HepG2 (cell line): ENCODE measurements around the gene ARL4D. TPM values are rescaled to one million over a fixed set of nuclear protein-coding genes. Genes with fewer than 3 reads are reported as not detected.

Source experiments
- FOXA3 ChIP-seq: IDR thresholded peaks from 2 replicates; pipeline ENCODE4 v1.6.1; 2016; ENCODE audit warnings: missing genetic modification reagents, missing compliant biosample characterization
- HNRNPLL ChIP-seq: fragments of 200-400 bp; formaldehyde crosslinking; IDR thresholded peaks from 2 replicates; pipeline ENCODE4 v1.6.1; 2017; ENCODE audit warnings: mild to moderate bottlenecking, low read depth, low read length; ENCODE audit not compliant: poor library complexity, severe bottlenecking
- KDM5B ChIP-seq: sonication (generic); formaldehyde crosslinking; IDR thresholded peaks from 2 replicates; pipeline ENCODE4 v1.4.0; 2020; ENCODE audit warnings: missing genetic modification reagents, mild to moderate bottlenecking, borderline replicate concordance
- MLLT10 ChIP-seq: sonication (generic); formaldehyde crosslinking; IDR thresholded peaks from 2 replicates; pipeline ENCODE4 v1.4.0; 2020; ENCODE audit warnings: missing genetic modification reagents
- POGZ ChIP-seq: sonication (generic); formaldehyde crosslinking; IDR thresholded peaks from 2 replicates; pipeline ENCODE4 v1.4.0; 2020; ENCODE audit warnings: mild to moderate bottlenecking, missing genetic modification reagents
- SALL2 ChIP-seq: sonication (generic); formaldehyde crosslinking; IDR thresholded peaks from 2 replicates; pipeline ENCODE4 v1.8.1; 2023; ENCODE audit warnings: mild to moderate bottlenecking, missing genetic modification reagents, inconsistent platforms
- SP140L ChIP-seq: sonication (generic); formaldehyde crosslinking; IDR thresholded peaks from 2 replicates; pipeline ENCODE4 v1.4.0; 2020; ENCODE audit warnings: missing genetic modification reagents, borderline replicate concordance
- SP2 ChIP-seq: sonication (generic); formaldehyde crosslinking; IDR thresholded peaks from 2 replicates; pipeline ENCODE4 v1.5.1; 2020; ENCODE audit warnings: mild to moderate bottlenecking, missing genetic modification reagents
- SUZ12 ChIP-seq: fragments of 150-350 bp; IDR thresholded peaks from 2 replicates; pipeline ENCODE4 v1.6.1; 2014; ENCODE audit warnings: low read depth, low read length
- THYN1 ChIP-seq: sonication (generic); formaldehyde crosslinking; IDR thresholded peaks from 2 replicates; pipeline ENCODE4 v1.8.1; 2023; ENCODE audit warnings: low read depth, mild to moderate bottlenecking, moderate library complexity, missing genetic modification reagents, borderline replicate concordance
- TOPORS ChIP-seq: sonication (generic); formaldehyde crosslinking; IDR thresholded peaks from 2 replicates; pipeline ENCODE4 v1.8.0; 2023; ENCODE audit warnings: mild to moderate bottlenecking, missing genetic modification reagents
- ZBTB7A ChIP-seq: sonication (generic); formaldehyde crosslinking; IDR thresholded peaks from 2 replicates; pipeline ENCODE4 v1.8.0; 2022; ENCODE audit warnings: mild to moderate bottlenecking, missing genetic modification reagents
- ZNF138 ChIP-seq: sonication (generic); formaldehyde crosslinking; IDR thresholded peaks from 2 replicates; pipeline ENCODE4 v1.5.0; 2020; ENCODE audit warnings: mild to moderate bottlenecking, low read depth, missing genetic modification reagents
- ZNF17 ChIP-seq: sonication (generic); formaldehyde crosslinking; IDR thresholded peaks from 2 replicates; pipeline ENCODE4 v1.5.0; 2020; ENCODE audit warnings: mild to moderate bottlenecking, missing genetic modification reagents
- ZNF20 ChIP-seq: sonication (generic); formaldehyde crosslinking; IDR thresholded peaks from 2 replicates; pipeline ENCODE4 v1.4.0; 2020; ENCODE audit warnings: mild to moderate bottlenecking, moderate library complexity, missing genetic modification reagents
- ZNF572 ChIP-seq: sonication (generic); formaldehyde crosslinking; IDR thresholded peaks from 2 replicates; pipeline ENCODE4 v1.5.1; 2020; ENCODE audit warnings: mild to moderate bottlenecking, missing genetic modification reagents
- ZNF781 ChIP-seq: sonication (generic); formaldehyde crosslinking; IDR thresholded peaks from 2 replicates; pipeline ENCODE4 v1.5.1; 2020; ENCODE audit warnings: borderline replicate concordance, mild to moderate bottlenecking, missing genetic modification reagents; ENCODE audit errors: not compliant biosample characterization
- polyA plus RNA-seq, 8 experiments: library from polyadenylated mRNA; depleted of rRNA in 3 of 8; stranded (reverse) in 7 of 8; unstranded in 1 of 8; fragments of >200 nt; fragmentation: Illumina TruSeq in 4 of 8; extraction: Trizol in 4 of 8; gene quantifications; 2 replicates each; pipeline versions ENCODE4 v1.2.1 to v1.2.3, GENCODE V29; 2011 to 2016; ENCODE audit warnings: low read depth in 4 of 8, missing spikeins in 1 of 8, mixed read lengths in 1 of 8; ENCODE audit not compliant: insufficient read depth in 1 of 8
- total RNA-seq, 5 experiments: library from RNA; depleted of rRNA; stranded (reverse); fragments of >200 nt; fragmentation: Illumina TruSeq; extraction: Trizol; gene quantifications; 2 replicates each; pipeline ENCODE4 v1.2.3, GENCODE V29; 2016; ENCODE audit warnings: low read depth in 1 of 5
- TF ChIP-seq, protein P1 (sequence below): sonication (generic); formaldehyde crosslinking; IDR thresholded peaks from 2 replicates; pipeline ENCODE4 v1.8.1; 2023; ENCODE audit warnings: missing genetic modification reagents, inconsistent platforms, borderline replicate concordance
- TF ChIP-seq, protein P2 (sequence below): sonication (generic); formaldehyde crosslinking; IDR thresholded peaks from 2 replicates; pipeline ENCODE4; 2020; ENCODE audit warnings: missing genetic modification reagents, mild to moderate bottlenecking, borderline replicate concordance
- TF ChIP-seq, protein P3 (sequence below): sonication (generic); formaldehyde crosslinking; IDR thresholded peaks from 2 replicates; pipeline ENCODE4 v1.5.0; 2020; ENCODE audit warnings: missing genetic modification reagents, mild to moderate bottlenecking, borderline replicate concordance
- TF ChIP-seq, protein P4 (sequence below): sonication (generic); formaldehyde crosslinking; IDR thresholded peaks from 2 replicates; pipeline ENCODE4 v1.5.0; 2020; ENCODE audit warnings: mild to moderate bottlenecking, missing genetic modification reagents
- TF ChIP-seq, protein P5 (sequence below): IDR thresholded peaks from 2 replicates; pipeline ENCODE4 v1.6.1; 2012; ENCODE audit warnings: low read depth, low read length, improper control_type of control experiment

The ARL4D gene
- total and polyA plus RNA-seq, 2 of the 13 experiments (the other 11 are each of a cell fraction or from before 2014, with no cell fraction given), result 9.0 to 25.9 TPM

DNA sequence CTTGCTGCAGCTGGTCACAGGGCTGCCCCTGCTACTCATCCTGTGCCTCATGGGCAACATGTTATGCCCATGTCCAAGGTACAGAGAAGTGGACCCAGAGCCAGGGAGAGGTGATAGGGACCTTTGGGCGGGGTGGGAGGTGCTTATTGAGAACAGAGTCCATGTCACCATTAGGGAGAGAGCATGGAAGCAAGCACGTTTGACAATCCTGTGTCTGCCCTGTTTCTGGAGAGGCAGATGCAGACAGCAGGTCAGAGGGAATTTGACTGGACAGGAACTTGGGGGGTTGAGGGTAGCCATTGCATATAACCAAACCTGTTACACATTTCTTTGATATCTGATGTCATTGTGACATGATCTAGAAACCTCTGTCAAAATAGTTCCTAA lies 14.3 kb upstream of the ARL4D start (continued):
- TF ChIP-seq, protein P1, sequence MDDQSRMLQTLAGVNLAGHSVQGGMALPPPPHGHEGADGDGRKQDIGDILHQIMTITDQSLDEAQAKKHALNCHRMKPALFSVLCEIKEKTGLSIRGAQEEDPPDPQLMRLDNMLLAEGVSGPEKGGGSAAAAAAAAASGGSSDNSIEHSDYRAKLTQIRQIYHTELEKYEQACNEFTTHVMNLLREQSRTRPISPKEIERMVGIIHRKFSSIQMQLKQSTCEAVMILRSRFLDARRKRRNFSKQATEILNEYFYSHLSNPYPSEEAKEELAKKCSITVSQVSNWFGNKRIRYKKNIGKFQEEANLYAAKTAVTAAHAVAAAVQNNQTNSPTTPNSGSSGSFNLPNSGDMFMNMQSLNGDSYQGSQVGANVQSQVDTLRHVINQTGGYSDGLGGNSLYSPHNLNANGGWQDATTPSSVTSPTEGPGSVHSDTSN (CRISPR knock-in tag), result no peak
- TF ChIP-seq HNRNPLL, result no peak
- TF ChIP-seq TOPORS, result no peak
- 0 out of 2 replicates have a peak, but pooled peaks have one; percentile 82 for TF ChIP-seq ZBTB7A (CRISPR knock-in tag)
- TF ChIP-seq SUZ12, result no peak
- TF ChIP-seq THYN1 (CRISPR knock-in tag), result no peak
- TF ChIP-seq MLLT10, result no peak
- no peak for TF ChIP-seq ZNF781 (CRISPR knock-in tag)
- TF ChIP-seq KDM5B (CRISPR knock-in tag), result no peak; the same call in 1 of the 2 replicates
- TF ChIP-seq, protein P2, sequence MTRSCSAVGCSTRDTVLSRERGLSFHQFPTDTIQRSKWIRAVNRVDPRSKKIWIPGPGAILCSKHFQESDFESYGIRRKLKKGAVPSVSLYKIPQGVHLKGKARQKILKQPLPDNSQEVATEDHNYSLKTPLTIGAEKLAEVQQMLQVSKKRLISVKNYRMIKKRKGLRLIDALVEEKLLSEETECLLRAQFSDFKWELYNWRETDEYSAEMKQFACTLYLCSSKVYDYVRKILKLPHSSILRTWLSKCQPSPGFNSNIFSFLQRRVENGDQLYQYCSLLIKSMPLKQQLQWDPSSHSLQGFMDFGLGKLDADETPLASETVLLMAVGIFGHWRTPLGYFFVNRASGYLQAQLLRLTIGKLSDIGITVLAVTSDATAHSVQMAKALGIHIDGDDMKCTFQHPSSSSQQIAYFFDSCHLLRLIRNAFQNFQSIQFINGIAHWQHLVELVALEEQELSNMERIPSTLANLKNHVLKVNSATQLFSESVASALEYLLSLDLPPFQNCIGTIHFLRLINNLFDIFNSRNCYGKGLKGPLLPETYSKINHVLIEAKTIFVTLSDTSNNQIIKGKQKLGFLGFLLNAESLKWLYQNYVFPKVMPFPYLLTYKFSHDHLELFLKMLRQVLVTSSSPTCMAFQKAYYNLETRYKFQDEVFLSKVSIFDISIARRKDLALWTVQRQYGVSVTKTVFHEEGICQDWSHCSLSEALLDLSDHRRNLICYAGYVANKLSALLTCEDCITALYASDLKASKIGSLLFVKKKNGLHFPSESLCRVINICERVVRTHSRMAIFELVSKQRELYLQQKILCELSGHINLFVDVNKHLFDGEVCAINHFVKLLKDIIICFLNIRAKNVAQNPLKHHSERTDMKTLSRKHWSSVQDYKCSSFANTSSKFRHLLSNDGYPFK (CRISPR knock-in tag), result no peak; the same call in 1 of the 2 replicates
- TF ChIP-seq POGZ, result peak; percentile 89
- TF ChIP-seq ZNF20 (CRISPR knock-in tag), result no peak
- TF ChIP-seq ZNF138 (CRISPR knock-in tag), result no peak
- peak; percentile 40; the same call in 1 of the 2 replicates for TF ChIP-seq ZNF572 (CRISPR knock-in tag)
- TF ChIP-seq, protein P3, sequence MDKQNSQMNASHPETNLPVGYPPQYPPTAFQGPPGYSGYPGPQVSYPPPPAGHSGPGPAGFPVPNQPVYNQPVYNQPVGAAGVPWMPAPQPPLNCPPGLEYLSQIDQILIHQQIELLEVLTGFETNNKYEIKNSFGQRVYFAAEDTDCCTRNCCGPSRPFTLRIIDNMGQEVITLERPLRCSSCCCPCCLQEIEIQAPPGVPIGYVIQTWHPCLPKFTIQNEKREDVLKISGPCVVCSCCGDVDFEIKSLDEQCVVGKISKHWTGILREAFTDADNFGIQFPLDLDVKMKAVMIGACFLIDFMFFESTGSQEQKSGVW, result no peak
- TF ChIP-seq FOXA3 (CRISPR knock-in tag), result peak; percentile 75
- TF ChIP-seq SP2 (CRISPR knock-in tag), result no peak
- TF ChIP-seq, protein P4, sequence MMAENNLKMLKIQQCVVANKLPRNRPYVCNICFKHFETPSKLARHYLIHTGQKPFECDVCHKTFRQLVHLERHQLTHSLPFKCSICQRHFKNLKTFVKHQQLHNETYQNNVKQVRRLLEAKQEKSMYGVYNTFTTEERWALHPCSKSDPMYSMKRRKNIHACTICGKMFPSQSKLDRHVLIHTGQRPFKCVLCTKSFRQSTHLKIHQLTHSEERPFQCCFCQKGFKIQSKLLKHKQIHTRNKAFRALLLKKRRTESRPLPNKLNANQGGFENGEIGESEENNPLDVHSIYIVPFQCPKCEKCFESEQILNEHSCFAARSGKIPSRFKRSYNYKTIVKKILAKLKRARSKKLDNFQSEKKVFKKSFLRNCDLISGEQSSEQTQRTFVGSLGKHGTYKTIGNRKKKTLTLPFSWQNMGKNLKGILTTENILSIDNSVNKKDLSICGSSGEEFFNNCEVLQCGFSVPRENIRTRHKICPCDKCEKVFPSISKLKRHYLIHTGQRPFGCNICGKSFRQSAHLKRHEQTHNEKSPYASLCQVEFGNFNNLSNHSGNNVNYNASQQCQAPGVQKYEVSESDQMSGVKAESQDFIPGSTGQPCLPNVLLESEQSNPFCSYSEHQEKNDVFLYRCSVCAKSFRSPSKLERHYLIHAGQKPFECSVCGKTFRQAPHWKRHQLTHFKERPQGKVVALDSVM (CRISPR knock-in tag), result 0 out of 2 replicates have a peak, but pooled peaks have one; percentile 39
- TF ChIP-seq, protein P5, sequence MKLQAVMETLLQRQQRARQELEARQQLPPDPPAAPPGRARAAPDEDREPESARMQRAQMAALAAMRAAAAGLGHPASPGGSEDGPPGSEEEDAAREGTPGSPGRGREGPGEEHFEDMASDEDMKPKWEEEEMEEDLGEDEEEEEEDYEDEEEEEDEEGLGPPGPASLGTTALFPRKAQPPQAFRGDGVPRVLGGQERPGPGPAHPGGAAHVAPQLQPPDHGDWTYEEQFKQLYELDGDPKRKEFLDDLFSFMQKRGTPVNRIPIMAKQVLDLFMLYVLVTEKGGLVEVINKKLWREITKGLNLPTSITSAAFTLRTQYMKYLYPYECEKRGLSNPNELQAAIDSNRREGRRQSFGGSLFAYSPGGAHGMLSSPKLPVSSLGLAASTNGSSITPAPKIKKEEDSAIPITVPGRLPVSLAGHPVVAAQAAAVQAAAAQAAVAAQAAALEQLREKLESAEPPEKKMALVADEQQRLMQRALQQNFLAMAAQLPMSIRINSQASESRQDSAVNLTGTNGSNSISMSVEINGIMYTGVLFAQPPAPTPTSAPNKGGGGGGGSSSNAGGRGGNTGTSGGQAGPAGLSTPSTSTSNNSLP, result peak; percentile 50; the same call in 1 of the 2 replicates
- no peak for TF ChIP-seq SALL2 (CRISPR knock-in tag)
- no peak for TF ChIP-seq ZNF17 (CRISPR knock-in tag)
- TF ChIP-seq SP140L (CRISPR knock-in tag), result no peak
